Activated T-helper 17 cell treated with anti-CD3 and anti-CD28 coated beads, Interleukin-2, amount 50 U/mL, for 72 hours (primary cell): ENCODE data around the gene LTA4H. TPM values are rescaled to one million over a fixed set of nuclear protein-coding genes. Genes with fewer than 3 reads are reported as not detected.
"Not testable (repeated sequence)": the region's sequence is repeated elsewhere in the genome, so short reads cannot be mapped to it uniquely, and the experiment has no call there.

Experiments
- ATAC-seq: fragments of 150-1000 bp; cut with Tn5 transposase; replicated peaks from 2 replicates; pipeline ENCODE4 v1.10.0; 2021; ENCODE audit warnings: mild to moderate bottlenecking, moderate library complexity
- H3K27ac Mint-ChIP-seq: one replicate; pipeline ENCODE4 v1.8.0; 2022; ENCODE audit warnings: mixed read lengths
- H3K27me3 Mint-ChIP-seq: one replicate; pipeline ENCODE4 v1.8.0; 2022; ENCODE audit warnings: mixed read lengths
- H3K36me3 Mint-ChIP-seq: one replicate; pipeline ENCODE4 v1.8.0; 2022; ENCODE audit warnings: low read depth, mild to moderate bottlenecking, mixed read lengths
- H3K4me1 Mint-ChIP-seq: one replicate; pipeline ENCODE4 v1.8.0; 2022; ENCODE audit warnings: mixed read lengths
- H3K4me3 Mint-ChIP-seq: one replicate; pipeline ENCODE4 v1.8.0; 2022; ENCODE audit warnings: mild to moderate bottlenecking, mixed read lengths
- H3K9me3 Mint-ChIP-seq: one replicate; pipeline ENCODE4 v1.8.0; 2022; ENCODE audit warnings: mixed read lengths
- total RNA-seq, 2 donors: library from RNA; stranded (reverse); gene quantifications; one replicate each; pipeline ENCODE4 v1.2.3, GENCODE V29; 2022

The LTA4H gene
- total RNA-seq, 2 donors from 2014 or later = 95.4 to 127 TPM

- Mint-ChIP-seq H3K9me3 (no peaks in the 10 kb centered on the region), H3K36me3 (no peaks in the 10 kb centered on the region), H3K27me3 (no peaks in the 10 kb centered on the region), H3K27ac (no peak overlapping the region), H3K4me1 (no peaks in the 10 kb centered on the region), H3K4me3 (no peak overlapping the region)
- no peak for ATAC-seq
Observed at GRCh38 chr12:95977764-95978305, 57.6 kb downstream of the LTA4H start.

GRCh38 chr12:95976416-95976832, 59.0 kb downstream of the LTA4H start:
- no peaks in the 10 kb centered on the region for H3K4me1 Mint-ChIP-seq
- no peak for ATAC-seq
- no peak overlapping the region for H3K27ac Mint-ChIP-seq
- no peaks in the 10 kb centered on the region for H3K36me3 Mint-ChIP-seq
- no peaks in the 10 kb centered on the region for H3K27me3 Mint-ChIP-seq
- H3K9me3 Mint-ChIP-seq = no peaks in the 10 kb centered on the region
- no peak overlapping the region for H3K4me3 Mint-ChIP-seq

GRCh38 chr12:95975491-95975890, 59.9 kb downstream of the LTA4H start:
- Mint-ChIP-seq H3K4me3 (no peak overlapping the region), H3K4me1 (no peaks in the 10 kb centered on the region), H3K27me3 (no peaks in the 10 kb centered on the region), H3K36me3 (no peaks in the 10 kb centered on the region), H3K9me3 (no peaks in the 10 kb centered on the region), H3K27ac (no peak overlapping the region)
- ATAC-seq = no peak

GRCh38 chr12:95974358-95974757, 61.0 kb downstream of the LTA4H start:
- H3K27me3 Mint-ChIP-seq = no peaks in the 10 kb centered on the region
- no peak for ATAC-seq
- no peaks in the 10 kb centered on the region for H3K4me1 Mint-ChIP-seq
- H3K9me3 Mint-ChIP-seq = no peaks in the 10 kb centered on the region
- no peak overlapping the region for H3K27ac Mint-ChIP-seq
- H3K36me3 Mint-ChIP-seq = no peaks in the 10 kb centered on the region
- no peak overlapping the region for H3K4me3 Mint-ChIP-seq

GRCh38 chr12:95972832-95973456, 62.4 kb downstream of the LTA4H start:
- Mint-ChIP-seq H3K9me3 (no peaks in the 10 kb centered on the region), H3K36me3 (no peaks in the 10 kb centered on the region), H3K4me1 (no peaks in the 10 kb centered on the region), H3K27ac (no peak overlapping the region), H3K4me3 (no peak overlapping the region), H3K27me3 (no peaks in the 10 kb centered on the region)
- ATAC-seq = no peak

GRCh38 chr12:95970905-95971304, 64.5 kb downstream of the LTA4H start:
- no peaks in the 10 kb centered on the region for H3K9me3 Mint-ChIP-seq
- H3K4me3 Mint-ChIP-seq = no peak overlapping the region
- H3K4me1 Mint-ChIP-seq = no peaks in the 10 kb centered on the region
- no peak overlapping the region for H3K27ac Mint-ChIP-seq
- no peaks in the 10 kb centered on the region for H3K27me3 Mint-ChIP-seq
- ATAC-seq = no peak
- H3K36me3 Mint-ChIP-seq = no peaks in the 10 kb centered on the region

GRCh38 chr12:95969116-95969515, 66.3 kb downstream of the LTA4H start:
- H3K27ac Mint-ChIP-seq, H3K4me3 Mint-ChIP-seq, ATAC-seq, H3K36me3 Mint-ChIP-seq, H3K9me3 Mint-ChIP-seq, H3K4me1 Mint-ChIP-seq, H3K27me3 Mint-ChIP-seq: not testable (repeated sequence)

- ATAC-seq = no peak
- Mint-ChIP-seq H3K36me3 (no peaks in the 10 kb centered on the region), H3K4me1 (no peaks in the 10 kb centered on the region), H3K9me3 (no peaks in the 10 kb centered on the region), H3K27me3 (no peaks in the 10 kb centered on the region), H3K27ac (no peak overlapping the region), H3K4me3 (no peak overlapping the region)
Observed at GRCh38 chr12:95967301-95967700, 68.1 kb downstream of the LTA4H start.

GRCh38 chr12:95966287-95966870, 69.0 kb downstream of the LTA4H start:
- H3K4me1 Mint-ChIP-seq = no peaks in the 10 kb centered on the region
- no peaks in the 10 kb centered on the region for H3K36me3 Mint-ChIP-seq
- no peaks in the 10 kb centered on the region for H3K27me3 Mint-ChIP-seq
- H3K9me3 Mint-ChIP-seq = no peaks in the 10 kb centered on the region
- H3K4me3 Mint-ChIP-seq = no peak overlapping the region
- ATAC-seq = no peak
- no peak overlapping the region for H3K27ac Mint-ChIP-seq

GRCh38 chr12:95963096-95963495, 72.3 kb downstream of the LTA4H start:
- ATAC-seq = no peak
- Mint-ChIP-seq H3K9me3 (no peaks in the 10 kb centered on the region), H3K27me3 (no peaks in the 10 kb centered on the region), H3K36me3 (no peaks in the 10 kb centered on the region), H3K4me3 (no peak overlapping the region), H3K27ac (no peak overlapping the region), H3K4me1 (no peaks in the 10 kb centered on the region)

GRCh38 chr12:95962222-95962621, 73.2 kb downstream of the LTA4H start:
- H3K27ac Mint-ChIP-seq = no peak overlapping the region
- H3K9me3 Mint-ChIP-seq = no peaks in the 10 kb centered on the region
- H3K36me3 Mint-ChIP-seq = no peaks in the 10 kb centered on the region
- no peak for ATAC-seq
- no peak overlapping the region for H3K4me3 Mint-ChIP-seq
- no peaks in the 10 kb centered on the region for H3K27me3 Mint-ChIP-seq
- no peaks in the 10 kb centered on the region for H3K4me1 Mint-ChIP-seq

- ATAC-seq = no peak
Observed at GRCh38 chr12:95960241-95960640, 75.1 kb downstream of the LTA4H start.

GRCh38 chr12:95959107-95959506, 76.3 kb downstream of the LTA4H start:
- H3K36me3 Mint-ChIP-seq = no peaks in the 10 kb centered on the region
- H3K4me1 Mint-ChIP-seq = no peaks in the 10 kb centered on the region
- no peak overlapping the region for H3K4me3 Mint-ChIP-seq
- no peaks in the 10 kb centered on the region for H3K9me3 Mint-ChIP-seq
- no peaks in the 10 kb centered on the region for H3K27me3 Mint-ChIP-seq
- ATAC-seq = no peak
- no peak overlapping the region for H3K27ac Mint-ChIP-seq

More at GRCh38 chr12:95960241-95960640, 75.1 kb downstream of the LTA4H start:
- Mint-ChIP-seq H3K27ac (no peak overlapping the region), H3K4me1 (no peaks in the 10 kb centered on the region), H3K36me3 (no peaks in the 10 kb centered on the region), H3K9me3 (no peaks in the 10 kb centered on the region), H3K4me3 (no peak overlapping the region), H3K27me3 (no peaks in the 10 kb centered on the region)

- H3K4me3 Mint-ChIP-seq = no peak overlapping the region
- H3K36me3 Mint-ChIP-seq = no peaks in the 10 kb centered on the region
- H3K27ac Mint-ChIP-seq = no peak overlapping the region
- no peak for ATAC-seq
- H3K9me3 Mint-ChIP-seq = no peaks in the 10 kb centered on the region
- no peaks in the 10 kb centered on the region for H3K27me3 Mint-ChIP-seq
- no peaks in the 10 kb centered on the region for H3K4me1 Mint-ChIP-seq
Observed at GRCh38 chr12:95956557-95957145, 78.7 kb downstream of the LTA4H start.

GRCh38 chr12:95955549-95956159, 79.7 kb downstream of the LTA4H start:
- no peak overlapping the region for H3K4me3 Mint-ChIP-seq
- H3K4me1 Mint-ChIP-seq = no peaks in the 10 kb centered on the region
- no peak overlapping the region for H3K27ac Mint-ChIP-seq
- no peaks in the 10 kb centered on the region for H3K9me3 Mint-ChIP-seq
- no peaks in the 10 kb centered on the region for H3K36me3 Mint-ChIP-seq
- H3K27me3 Mint-ChIP-seq = no peaks in the 10 kb centered on the region
- ATAC-seq = no peak
